Measurements from ENCODE around the gene SNX32.

Gene SNX32

DNA sequence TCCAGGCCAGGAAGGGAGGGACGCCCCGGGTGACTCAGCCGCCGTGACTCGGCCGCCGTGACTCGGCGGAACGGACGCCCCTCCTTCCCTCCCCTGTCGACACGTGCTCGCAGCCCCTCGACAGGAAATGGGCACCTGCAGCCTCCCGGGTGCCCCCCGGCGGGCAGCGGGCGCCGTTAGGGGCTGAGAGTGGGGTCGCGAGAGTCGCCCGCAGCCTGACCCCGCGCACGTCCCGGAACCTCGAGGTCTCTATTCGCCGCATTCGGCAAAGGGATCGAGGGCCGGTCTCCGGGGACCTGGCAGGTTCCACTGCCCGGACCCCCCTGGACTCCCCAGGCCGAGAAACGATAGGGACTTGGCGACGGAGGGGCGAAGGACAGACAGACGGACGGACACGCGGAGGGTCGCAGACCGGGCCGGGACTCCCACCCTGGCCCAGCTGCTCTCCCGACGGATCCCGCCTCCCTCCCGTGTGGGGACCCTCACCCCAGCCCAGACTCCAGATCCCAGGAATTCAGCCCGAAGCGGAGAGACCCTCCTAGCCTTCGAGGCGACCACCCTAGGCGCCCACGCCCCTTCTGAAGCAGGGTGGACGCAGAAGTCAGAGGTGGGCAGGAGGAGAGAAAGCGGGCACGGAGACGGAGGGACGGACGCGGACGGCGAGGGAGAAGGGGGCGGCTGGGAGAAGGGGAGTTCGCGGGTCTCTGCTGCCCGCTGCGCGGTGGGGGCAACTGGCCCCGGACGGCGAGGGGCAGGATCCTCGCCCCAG is 65.8 kb downstream of the SNX32 start:
- no peak overlapping the region for H3K27ac ChIP-seq
- no peak for TF ChIP-seq CTCF (IDR thresholded peaks at IDR 0.05)
- no peak for TF ChIP-seq ZFX (IDR thresholded peaks at IDR 0.05; ENCODE audit: borderline replicate concordance)

DNA sequence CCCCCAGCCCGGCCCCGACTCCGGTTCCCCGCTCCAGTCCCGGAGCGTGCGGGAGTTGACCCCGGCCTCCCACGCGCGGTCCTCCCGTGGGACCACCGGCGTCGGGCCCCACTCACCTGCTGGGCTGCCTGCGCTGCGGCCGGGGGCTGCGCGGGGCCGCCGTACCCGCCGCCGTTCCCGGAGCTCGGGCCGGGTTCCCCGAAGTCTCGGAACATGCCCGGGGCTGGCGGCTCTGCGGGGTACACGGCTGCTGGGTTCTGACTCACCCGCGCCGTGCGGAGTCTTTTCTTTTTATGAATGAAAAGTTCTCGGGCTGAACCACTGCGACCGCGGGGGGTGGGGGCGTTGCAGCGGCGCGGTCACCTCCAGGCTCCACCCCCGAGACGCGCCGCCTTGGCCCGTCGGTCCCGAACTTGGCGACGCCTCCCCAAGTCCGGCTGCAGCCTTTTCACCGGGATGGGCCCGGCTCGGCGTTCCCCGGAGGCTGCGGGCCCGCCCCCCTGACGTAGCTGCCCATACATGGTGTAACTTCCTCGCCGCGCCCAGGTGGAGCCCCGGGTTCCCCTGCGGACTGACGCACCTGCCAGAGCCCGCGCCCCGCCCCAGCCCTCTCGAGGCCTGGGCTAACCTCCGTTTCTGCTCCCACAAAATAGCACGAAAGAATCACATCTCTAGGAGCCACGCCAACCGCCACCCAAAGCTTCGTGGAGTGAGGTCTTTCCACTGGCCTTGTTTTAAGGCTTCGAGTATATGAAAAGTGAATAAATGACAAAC is 66.5 kb downstream of the SNX32 start, which contains the start of gene FOSL1:
TSS of gene FOSL1 (minus strand) at position 264 of the 774 bp plus-strand sequence. CDS start at position 215, 49 bp downstream.
- no peak within 1 kb of the TSS for H3K27ac ChIP-seq
- no peak for TF ChIP-seq CTCF (IDR thresholded peaks at IDR 0.05)
- no peak for TF ChIP-seq ZFX (IDR thresholded peaks at IDR 0.05; ENCODE audit: borderline replicate concordance)

- TF ChIP-seq ZFX (IDR thresholded peaks at IDR 0.05; ENCODE audit: borderline replicate concordance): no peak
- TF ChIP-seq CTCF (IDR thresholded peaks at IDR 0.05): no peak
- no peak overlapping the region for H3K27ac ChIP-seq
Observed at GRCh38 chr11:65900899-65901180, 67.1 kb downstream of the SNX32 start.

DNA sequence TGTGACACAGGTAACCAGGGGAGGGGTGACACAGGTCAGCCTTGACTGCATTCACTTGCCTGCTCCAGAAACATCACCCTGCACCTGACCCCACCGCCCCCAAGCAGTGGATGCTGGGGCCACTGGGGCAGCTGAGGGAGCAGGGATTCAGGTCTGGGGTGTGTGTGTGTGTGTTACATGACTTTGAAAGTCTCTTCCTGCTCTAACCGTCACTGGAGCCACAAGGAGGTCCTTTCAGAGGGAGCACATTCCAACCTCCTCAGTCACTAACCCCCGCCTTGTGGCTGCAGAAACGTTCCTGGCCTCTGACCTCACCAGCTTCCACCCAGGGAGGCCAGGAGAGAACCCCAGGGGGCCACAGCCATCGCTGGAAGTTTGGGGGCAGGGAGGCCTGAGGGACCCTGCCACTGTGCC is 69.3 kb downstream of the SNX32 start:
- H3K27ac ChIP-seq: no peak overlapping the region
- TF ChIP-seq ZFX (IDR thresholded peaks at IDR 0.05; ENCODE audit: borderline replicate concordance): no peak
- no peak for TF ChIP-seq CTCF (IDR thresholded peaks at IDR 0.05)
